K562 (cell line): ENCODE results near the gene RBM19. TPM values are rescaled to one million over a fixed set of nuclear protein-coding genes. Genes with fewer than 3 reads are reported as not detected.

Experiments
- ATAC-seq: fragments of 200-7000 bp; cut with Tn5 transposase; 3 replicates; pipeline ENCODE4 v1.9.1; 2020; ENCODE audit warnings: moderate library complexity
- BruUV-seq: library from RNA; stranded (reverse); fragments of 400-500 nt; replicated peaks from 2 replicates; lab custom pipeline; 2021; lab: Mats Ljungman, UMichigan
- CTCF ChIA-PET: fragments of 300-600 bp; formaldehyde crosslinking; extraction: SDS; loops from one replicate; lab custom pipeline; 2021; ENCODE audit warnings: low intra/inter-chr PET ratio; lab: Yijun Ruan, JAX
- POLR2A ChIA-PET: fragments of 300-600, 350-650 bp; sonication (Branson Sonifier 250); formaldehyde crosslinking; extraction: SDS; loops from one replicate; lab custom pipeline; 2021; ENCODE audit warnings: antibody characterized with exemption, inconsistent platforms; lab: Yijun Ruan, JAX
- DNase-seq, 4 experiments: peaks; one replicate each; pipeline versions ENCODE4 v3.0.0 to v3.0.0-alpha.2; 2011 to 2018; ENCODE audit warnings: low spot score in 3 of 4, mixed read lengths in 3 of 4; ENCODE audit errors: extremely low read depth in 1 of 4
- FAIRE-seq: peaks from 2 replicates; lab custom pipeline; 2011; peaks lifted over from hg19 to GRCh38; lab: Jason Lieb, UNC
- H2AFZ ChIP-seq: 2 replicates; pipeline ENCODE4 v1.6.0; 2011; ENCODE audit warnings: low read depth, low read length, control low read depth, inconsistent platforms
- H3K27ac ChIP-seq: fragments of 200-600 bp; 3 replicates; pipeline ENCODE4 v1.8.0; 2011; ENCODE audit warnings: low read depth, mild to moderate bottlenecking, control low read depth, inconsistent platforms, low read length, moderate library complexity, mixed read lengths; ENCODE audit errors: extremely low read depth
- H3K27me3 ChIP-seq, 2 experiments: fragments of 300-600 bp in 1 of 2; 2 replicates in 1 of 2; 3 replicates in 1 of 2; pipeline versions ENCODE4 v1.6.0 to v1.8.0; 2011; ENCODE audit warnings: inconsistent platforms in 2 of 2, low read length in 2 of 2, mild to moderate bottlenecking in 1 of 2, mixed read lengths in 1 of 2, moderate library complexity in 1 of 2; ENCODE audit not compliant: control insufficient read depth in 2 of 2, insufficient read depth in 2 of 2
- H3K36me3 ChIP-seq: fragments of 300-600 bp; 3 replicates; pipeline ENCODE4 v1.8.0; 2011; ENCODE audit warnings: mild to moderate bottlenecking, low read length, inconsistent platforms; ENCODE audit not compliant: control insufficient read depth, insufficient read depth
- H3K4me1 ChIP-seq, 2 experiments: fragments of 200-600 bp in 1 of 2; replicated peaks in 1 of 2; 2 replicates in 1 of 2; 3 replicates in 1 of 2; pipeline versions ENCODE4 v1.5.1 to v1.8.0; 2011; ENCODE audit warnings: inconsistent platforms in 2 of 2, low read length in 2 of 2, mild to moderate bottlenecking in 1 of 2, mixed read lengths in 1 of 2, moderate library complexity in 1 of 2; ENCODE audit not compliant: control insufficient read depth in 2 of 2, insufficient read depth in 2 of 2
- H3K4me2 ChIP-seq: 2 replicates; pipeline ENCODE4 v1.6.1; 2011; ENCODE audit warnings: low read length, control low read depth, inconsistent platforms, mixed read lengths; ENCODE audit not compliant: insufficient read depth
- H3K4me3 ChIP-seq: fragments of 200-600 bp; sonication (generic), shearing (Covaris generic); 2 replicates; pipeline ENCODE4 v1.5.1; 2016; ENCODE audit warnings: control low read depth, inconsistent platforms
- H3K79me2 ChIP-seq: fragments of 200-600 bp; 3 replicates; pipeline ENCODE4 v1.8.0; 2011; ENCODE audit warnings: low read length, inconsistent platforms; ENCODE audit not compliant: control insufficient read depth, insufficient read depth
- H3K9ac ChIP-seq, 2 experiments: 2 replicates each; pipeline versions ENCODE4 v1.6.0 to v1.6.1; 2011; ENCODE audit warnings: low read depth in 2 of 2, low read length in 2 of 2, control low read depth in 1 of 2, inconsistent platforms in 1 of 2, mild to moderate bottlenecking in 1 of 2, mixed read lengths in 1 of 2; ENCODE audit not compliant: insufficient read depth in 1 of 2
- H3K9me1 ChIP-seq: one replicate; pipeline ENCODE4 v1.6.0; 2011; ENCODE audit warnings: inconsistent platforms, mild to moderate bottlenecking, low read length, moderate library complexity; ENCODE audit not compliant: control insufficient read depth, insufficient read depth
- H3K9me3 ChIP-seq: replicated peaks from 2 replicates; pipeline ENCODE4 v1.5.1; 2011; ENCODE audit warnings: low read depth, low read length, inconsistent platforms; ENCODE audit not compliant: control insufficient read depth, insufficient read depth
- H4K20me1 ChIP-seq: replicated peaks from 2 replicates; pipeline ENCODE4 v1.6.1; 2011; ENCODE audit warnings: low read length, inconsistent platforms, mixed read lengths; ENCODE audit not compliant: control insufficient read depth, insufficient read depth
- ARID4B ChIP-seq: sonication (generic); formaldehyde crosslinking; IDR thresholded peaks from 2 replicates; pipeline ENCODE4 v1.8.0; 2022; ENCODE audit warnings: mild to moderate bottlenecking, missing genetic modification reagents
- EZH2 ChIP-seq: IDR thresholded peaks from 2 replicates; pipeline ENCODE4 v1.6.1; 2012; ENCODE audit warnings: low read depth, mild to moderate bottlenecking, inconsistent platforms, low read length, borderline replicate concordance
- MGA ChIP-seq: fragments of 450-650 bp; IDR thresholded peaks from 2 replicates; pipeline ENCODE4 v1.6.1; 2016; ENCODE audit warnings: mild to moderate bottlenecking, moderate library complexity
- PTTG1 ChIP-seq: fragments of 450-650 bp; IDR thresholded peaks from 2 replicates; pipeline ENCODE4 v1.6.1; 2016; ENCODE audit warnings: low read depth, mild to moderate bottlenecking, missing genetic modification characterization, missing compliant biosample characterization
- TCF3 ChIP-seq: sonication (generic); formaldehyde crosslinking; IDR thresholded peaks from 2 replicates; pipeline ENCODE4 v1.4.0; 2020; ENCODE audit warnings: mild to moderate bottlenecking, missing genetic modification reagents
- XRCC4 ChIP-seq: IDR thresholded peaks from one replicate; pipeline ENCODE4 v1.6.1; 2011; ENCODE audit not compliant: insufficient read depth, insufficient read length; ENCODE audit errors: extremely low read depth
- WGBS: fragments of 100-300 bp; shearing (Covaris generic); methylation state at CpG from one replicate; pipeline ENCODE4 v1.1.6; 2016; ENCODE audit warnings: low coverage, mixed read lengths; ENCODE audit not compliant: insufficient coverage; ENCODE audit errors: missing lambda C conversion rate; 5-methylcytosine and 5-hydroxymethylcytosine counted together
- in situ Hi-C: fragments of 300-500 bp; cut with MboI; formaldehyde crosslinking; loops from 4 replicates; pipeline ENCODE4 v1.15.0; 2018; ENCODE audit warnings: inconsistent platforms, mixed read lengths
- intact Hi-C: fragments of 100-400 bp; cut with micrococcal nuclease; formaldehyde crosslinking; loops from 2 replicates; pipeline ENCODE4 v1.14.2; 2022
- polyA plus RNA-seq, 8 experiments: library from polyadenylated mRNA; depleted of rRNA in 4 of 8; stranded (reverse) in 5 of 8; unstranded in 3 of 8; fragments of >200 nt; fragmentation: Nextera tagmentation in 2 of 8; fragmentation: Illumina TruSeq in 1 of 8; extraction: Ambion mirVana in 2 of 8; extraction: Trizol in 1 of 8; gene quantifications; 2 replicates each; pipeline versions ENCODE4 v1.2.1 to v1.2.3, GENCODE V29; 2011 to 2014; ENCODE audit warnings: inconsistent platforms in 1 of 8, missing spikeins in 1 of 8
- total RNA-seq, 7 experiments: library from RNA; depleted of rRNA in 6 of 7; stranded (reverse); fragments of >200 nt in 6 of 7; fragmentation: Illumina TruSeq in 2 of 7; extraction: Trizol in 2 of 7; gene quantifications; 2 replicates each; pipeline versions ENCODE4 v1.2.1 to v1.2.3, GENCODE V29; 2011 to 2021; ENCODE audit warnings: low replicate concordance in 1 of 7

Gene RBM19
- total and polyA plus RNA-seq, 9 of the 15 experiments (the other 6 are each of a cell fraction or from before 2014, with no cell fraction given), result 16.0 to 58.4 (median 37.9) TPM

- no peak overlapping the region for H3K4me3 ChIP-seq
- H3K4me1 ChIP-seq, result peaks cover 0 to 9% of the 10 kb centered on the region in 2 experiments; a peak in 3 of 5 replicates
- no peaks in the 10 kb centered on the region; the same call in 1 of the 2 replicates for H4K20me1 ChIP-seq
- no peaks in the 10 kb centered on the region; the same call in 2 of the 3 replicates for H3K36me3 ChIP-seq
- POLR2A ChIA-PET, result interaction anchor here (0.6 kb wide), 1 partner anchor 1930 kb away, joined by 3 read pairs; no protein-coding TSS in a partner anchor
- BruUV-seq, result no TSS peak
- CTCF ChIA-PET, result no interaction called here
- no peaks in the 10 kb centered on the region for H3K9me1 ChIP-seq
- DNase-seq (no peak), FAIRE-seq (no peak), ATAC-seq (no peak)
- H3K4me2 ChIP-seq, result no peak overlapping the region
- WGBS, result 10% methylated on average over 5 of the region's 5 CpGs
- peaks cover 15 to 30% of the 10 kb centered on the region in 2 experiments; a peak in 4 of 5 replicates for H3K27me3 ChIP-seq
- in situ Hi-C loops, result no loop called here
- H2AFZ ChIP-seq, result peak overlapping the region; percentile 21; the same call in 1 of the 2 replicates
- H3K79me2 ChIP-seq, result peaks cover 9% of the 10 kb centered on the region
- no peak overlapping the region for H3K27ac ChIP-seq
- H3K9ac ChIP-seq, result no peak overlapping the region
- no peaks in the 10 kb centered on the region for H3K9me3 ChIP-seq
- intact Hi-C loops, result no loop called here
- TF ChIP-seq TCF3 (no peak), ARID4B (CRISPR knock-in tag) (no peak), MGA (no peak), PTTG1 (tag) (no peak), XRCC4 (no peak), EZH2 (no peak)
Measured at GRCh38 chr12:113970211-113970610, 4.1 kb upstream of the RBM19 start.
